GM06990 (cell line): Measurements from ENCODE around the gene DUS2.
A peak's percentile ranks its signal among the peaks of the same experiment; 100 is the strongest.

ENCODE experiments used
- DNase-seq: peaks from one replicate; pipeline ENCODE4 v3.0.0-alpha.2; 2011; ENCODE audit not compliant: insufficient read length; ENCODE audit errors: extremely low read depth
- H3K27me3 ChIP-seq: replicated peaks from 2 replicates; pipeline ENCODE4 v1.6.0; 2011; ENCODE audit warnings: low read length; ENCODE audit not compliant: control insufficient read depth, insufficient read depth
- H3K36me3 ChIP-seq: 2 replicates; pipeline ENCODE4 v1.5.1; 2011; ENCODE audit warnings: low read length; ENCODE audit not compliant: control insufficient read depth, insufficient read depth
- H3K4me3 ChIP-seq: replicated peaks from 2 replicates; pipeline ENCODE4 v1.5.1; 2011; ENCODE audit warnings: low read depth, mild to moderate bottlenecking, control low read depth, low read length
- CTCF ChIP-seq: IDR thresholded peaks from 2 replicates; pipeline ENCODE4 v1.5.1; 2011; ENCODE audit warnings: low read length, control low read depth, mild to moderate bottlenecking, inconsistent platforms; ENCODE audit not compliant: insufficient read depth, poor library complexity, severe bottlenecking

DUS2 gene

GRCh38 chr16:68022728-68023537, at the start of gene DUS2, which contains the start of gene DDX28:
Gene DUS2, plus strand, starts transcription at chr16:68023284. Its CDS starts 14,740 bp downstream, at chr16:68038024.
Gene DDX28, minus strand, starts transcription at chr16:68023232. Its CDS starts 30 bp downstream, at chr16:68023202.
- Histone ChIP-seq H3K4me3 (peak within 1 kb of the TSS; percentile 90), H3K27me3 (no peaks in the 10 kb centered on the region), H3K36me3 (peaks cover 4% of the 10 kb centered on the region)
- TF ChIP-seq CTCF, result no peak
- DNase-seq, result peak; percentile 97

DNA sequence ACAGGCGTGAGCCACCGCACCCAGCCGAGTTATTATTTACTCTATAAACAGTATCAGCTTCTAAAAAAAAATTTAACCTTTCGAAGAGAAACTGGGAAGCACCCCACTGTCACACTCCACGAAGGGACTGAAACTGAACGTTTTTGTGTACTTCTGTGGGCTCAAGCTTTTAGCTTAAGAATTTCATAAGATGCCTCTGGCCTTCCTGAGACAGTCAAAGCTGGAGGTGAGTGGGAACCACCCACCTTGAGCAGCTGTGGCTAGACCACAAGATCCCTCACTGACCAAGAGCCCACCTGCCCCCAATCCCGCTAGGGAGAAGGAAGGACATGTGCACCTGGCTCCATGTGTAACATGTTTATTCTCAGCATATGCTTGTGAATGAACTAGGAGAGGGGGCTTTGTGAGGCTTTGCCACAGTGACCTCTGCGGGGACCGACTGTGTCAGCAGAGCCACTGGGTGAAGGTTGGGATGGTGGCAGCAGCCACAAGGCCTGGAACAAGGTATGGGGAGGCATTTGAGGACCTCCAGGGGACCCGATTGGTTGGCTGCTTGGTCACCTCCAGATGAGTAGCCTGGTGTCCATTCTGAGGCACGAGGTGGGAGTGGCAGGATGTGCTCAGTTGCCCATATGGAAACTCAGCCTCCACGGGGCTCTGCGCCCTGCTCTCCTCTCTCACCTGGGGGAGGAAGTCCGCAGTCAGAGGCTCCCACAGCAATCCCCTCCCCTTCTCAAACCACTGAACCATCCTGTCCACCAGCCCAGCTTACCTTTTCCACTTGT, 47.6 kb upstream of the DUS2 start:
- DNase-seq, result peak; percentile 42
- Histone ChIP-seq H3K27me3 (no peaks in the 10 kb centered on the region), H3K4me3 (no peak overlapping the region), H3K36me3 (no peaks in the 10 kb centered on the region)
- TF ChIP-seq CTCF, result no peak

- H3K36me3 ChIP-seq, result no peaks in the 10 kb centered on the region
- no peak for TF ChIP-seq CTCF
- no peaks in the 10 kb centered on the region for H3K27me3 ChIP-seq
- H3K4me3 ChIP-seq, result no peak overlapping the region
- no peak for DNase-seq
These were observed 46.9 kb upstream of the DUS2 start for GRCh38 chr16:67976205-67976604.

DNA sequence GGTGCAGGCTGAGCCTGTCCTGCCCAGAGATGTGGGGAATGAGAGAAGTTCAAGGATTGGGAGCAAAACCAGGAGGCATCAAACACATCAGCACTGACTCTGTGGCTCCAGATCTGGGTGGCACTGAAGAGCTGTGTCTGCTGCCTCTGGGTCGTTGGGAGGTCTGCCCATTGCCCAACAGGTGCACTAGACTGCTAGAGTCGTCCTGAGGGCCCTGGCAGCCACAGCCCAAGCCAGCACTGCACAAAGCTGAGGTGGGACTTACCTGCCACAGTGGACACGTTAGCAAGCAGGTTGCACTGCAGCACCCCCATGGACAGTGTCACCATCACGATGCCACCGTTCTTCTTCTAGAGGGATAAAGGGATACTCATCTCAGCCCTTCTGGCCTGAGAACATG, 46.1 kb upstream of the DUS2 start:
- Histone ChIP-seq H3K4me3 (no peak overlapping the region), H3K36me3 (no peaks in the 10 kb centered on the region), H3K27me3 (no peaks in the 10 kb centered on the region)
- no peak for DNase-seq
- no peak for TF ChIP-seq CTCF

DNA sequence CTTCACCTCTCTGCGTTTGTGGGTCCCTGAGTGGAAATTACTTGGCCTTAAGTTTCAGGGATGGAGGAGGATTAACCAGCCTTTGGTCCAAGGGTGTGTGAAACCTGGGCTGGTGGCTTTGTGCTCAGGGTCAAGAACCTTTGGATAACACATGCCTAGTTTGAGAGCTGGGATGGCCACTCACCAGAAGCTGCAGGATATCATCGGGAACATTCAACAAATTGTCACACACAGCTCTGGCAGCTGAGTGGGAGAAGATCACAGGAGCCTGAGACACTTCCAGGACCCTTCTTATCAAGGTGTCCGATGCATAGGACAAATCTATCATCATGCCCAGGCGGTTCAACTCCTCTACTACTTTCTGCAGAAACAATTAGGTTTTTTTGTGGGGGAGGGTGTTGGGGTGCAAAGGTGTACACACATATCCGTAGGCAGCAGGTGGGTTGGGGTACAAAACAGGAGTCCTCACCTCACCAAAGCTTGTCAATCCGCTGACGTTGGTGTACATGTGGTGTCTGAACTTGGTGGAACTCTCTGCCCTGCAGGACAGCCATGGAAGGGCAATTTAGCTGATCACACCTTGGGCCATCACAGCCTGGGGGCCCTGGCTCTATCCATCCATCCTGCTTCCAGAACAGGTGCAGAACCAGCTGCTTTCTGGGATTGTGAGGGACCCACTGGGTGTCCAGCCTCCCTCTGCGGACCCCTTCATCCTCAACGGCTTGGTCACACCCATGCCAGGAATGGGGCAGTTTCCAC, 45.4 kb upstream of the DUS2 start:
- no peaks in the 10 kb centered on the region for H3K36me3 ChIP-seq
- TF ChIP-seq CTCF, result no peak
- no peak overlapping the region for H3K4me3 ChIP-seq
- no peak for DNase-seq
- H3K27me3 ChIP-seq, result no peaks in the 10 kb centered on the region
